Stimulated activated CD8-positive, alpha-beta memory T cell treated with anti-CD3 and anti-CD28 coated beads, Interleukin-12 subunit alpha, Interleukin-12 subunit beta, amount 100 ng/mL, for 1 hour (primary cell): Measurements from ENCODE around the gene MAP6.
"Not testable (repeated sequence)": the region's sequence is repeated elsewhere in the genome, so short reads cannot be mapped to it uniquely, and the experiment has no call there.

Source experiments
- DNase-seq: peaks from one replicate; pipeline ENCODE4 v3.0.0-alpha.2; 2020; ENCODE audit warnings: low read depth

Gene MAP6

DNA sequence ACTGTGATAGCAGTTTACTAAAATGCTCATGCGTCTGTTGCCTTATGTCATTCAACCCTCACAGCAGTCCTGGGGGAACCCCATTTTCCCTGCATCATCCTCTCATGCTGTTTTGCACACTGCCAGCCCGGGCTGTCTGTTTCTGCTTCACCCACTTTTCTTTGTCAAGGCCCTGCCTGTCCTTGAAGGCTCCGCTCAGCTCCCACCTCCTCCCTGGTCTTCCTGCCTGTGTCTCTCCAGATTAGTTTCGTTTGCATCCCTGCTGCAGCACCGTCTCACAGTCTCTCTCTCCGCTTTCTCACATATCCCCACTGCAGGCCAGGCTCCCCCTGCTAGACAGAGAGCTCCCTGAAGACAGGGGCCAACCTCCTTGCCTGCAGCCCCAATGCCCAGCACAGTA lies 76.9 kb downstream of the MAP6 start:
- no peak for DNase-seq

GRCh38 chr11:75591371-75591770 lies 77.5 kb downstream of the MAP6 start:
- no peak for DNase-seq

DNA sequence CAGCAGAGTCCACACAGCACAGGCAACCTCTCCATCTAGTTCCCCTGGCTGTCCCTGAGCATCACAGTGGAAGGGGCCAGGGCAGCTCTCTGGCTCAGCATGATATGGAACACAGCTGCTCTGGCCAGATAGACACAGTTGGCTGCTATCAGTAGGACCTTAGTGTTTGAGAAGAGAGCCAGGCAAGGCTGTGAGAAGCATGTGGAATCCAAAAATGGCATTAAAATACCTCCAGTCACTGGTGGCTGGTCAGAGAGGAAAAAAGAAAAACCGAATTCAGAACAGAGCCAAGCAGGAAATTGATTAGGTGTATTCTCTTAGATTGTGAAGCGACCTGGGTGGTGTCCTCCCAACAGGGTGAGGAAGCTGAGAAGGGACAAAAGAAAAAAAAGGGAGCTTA lies 78.9 kb downstream of the MAP6 start:
- DNase-seq = no peak

- no peak for DNase-seq
Measured at GRCh38 chr11:75589051-75589450, 79.8 kb downstream of the MAP6 start.

DNA sequence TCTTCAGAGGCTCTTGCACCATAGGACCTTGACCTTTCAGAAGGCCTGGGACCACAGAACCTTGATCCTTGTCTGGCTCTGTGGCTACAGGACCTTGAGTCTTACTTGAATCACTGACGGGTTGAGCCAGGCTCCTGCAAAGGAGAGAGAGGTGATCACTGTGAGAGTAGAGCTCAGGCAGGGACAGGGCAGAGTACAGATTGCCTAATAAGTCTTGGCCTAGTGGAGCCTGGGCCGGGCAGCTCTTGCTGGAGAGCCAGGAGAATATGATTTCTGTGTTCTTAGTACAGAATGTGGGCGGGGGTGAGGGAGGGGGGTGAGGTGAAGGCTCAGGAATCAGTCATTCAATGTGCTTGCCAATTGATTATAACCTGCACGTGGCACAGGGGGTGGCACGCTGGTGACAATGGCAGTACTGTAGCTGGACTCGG lies 80.8 kb downstream of the MAP6 start:
- no peak for DNase-seq

GRCh38 chr11:75586395-75586794 lies 82.4 kb downstream of the MAP6 start:
- DNase-seq = no peak

- no peak for DNase-seq
Measured at GRCh38 chr11:75585293-75585670, 83.6 kb downstream of the MAP6 start.

- DNase-seq = not testable (repeated sequence)
Measured at GRCh38 chr11:75584659-75585292, 84.1 kb downstream of the MAP6 start.

DNA sequence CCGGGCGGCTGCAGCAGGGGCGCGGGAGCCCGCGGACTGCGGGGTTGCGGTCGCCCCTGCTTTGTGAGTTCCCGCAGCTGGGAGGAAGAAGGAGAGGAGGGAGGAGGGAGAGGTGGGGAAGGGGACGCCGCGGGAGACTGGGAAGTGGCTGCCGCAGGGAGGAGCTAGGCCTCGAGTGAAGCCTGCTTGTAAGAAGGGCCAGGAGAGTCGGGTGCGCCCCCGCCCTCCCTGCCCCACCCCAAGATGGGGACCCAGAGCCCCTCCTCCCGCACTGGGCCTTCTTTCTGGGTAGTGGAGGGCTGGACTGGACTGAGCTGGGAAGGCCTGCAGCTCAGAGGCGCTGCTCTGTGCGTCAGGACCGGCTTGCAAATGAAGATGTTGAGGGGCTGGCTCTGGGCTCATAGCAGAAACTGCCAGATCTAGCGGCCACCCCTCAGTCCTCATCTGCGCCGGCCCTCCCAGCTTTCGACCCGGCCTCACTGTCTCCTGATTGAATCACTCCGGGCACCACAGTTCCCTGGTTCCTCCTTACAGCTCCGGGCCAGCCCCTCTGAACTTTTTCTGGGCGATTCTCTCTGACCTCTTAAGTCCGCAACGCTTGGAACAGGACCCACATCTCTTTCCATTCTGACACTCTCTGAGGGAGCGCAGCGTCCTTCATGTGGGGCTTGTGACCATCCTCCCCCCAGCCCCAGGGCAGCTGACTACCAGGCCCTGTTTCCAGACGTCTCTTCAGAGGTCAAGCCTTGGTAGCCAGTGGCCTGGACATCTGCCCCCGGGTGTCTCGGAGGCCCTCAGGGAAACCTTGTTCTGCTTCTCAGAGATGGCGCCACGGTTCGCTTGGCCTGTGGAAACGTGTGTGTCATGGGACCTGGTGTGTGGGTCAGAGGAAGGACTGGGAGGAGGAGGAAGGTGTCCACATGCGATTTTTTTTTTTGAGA lies 84.8 kb downstream of the MAP6 start:
- no peak for DNase-seq

DNA sequence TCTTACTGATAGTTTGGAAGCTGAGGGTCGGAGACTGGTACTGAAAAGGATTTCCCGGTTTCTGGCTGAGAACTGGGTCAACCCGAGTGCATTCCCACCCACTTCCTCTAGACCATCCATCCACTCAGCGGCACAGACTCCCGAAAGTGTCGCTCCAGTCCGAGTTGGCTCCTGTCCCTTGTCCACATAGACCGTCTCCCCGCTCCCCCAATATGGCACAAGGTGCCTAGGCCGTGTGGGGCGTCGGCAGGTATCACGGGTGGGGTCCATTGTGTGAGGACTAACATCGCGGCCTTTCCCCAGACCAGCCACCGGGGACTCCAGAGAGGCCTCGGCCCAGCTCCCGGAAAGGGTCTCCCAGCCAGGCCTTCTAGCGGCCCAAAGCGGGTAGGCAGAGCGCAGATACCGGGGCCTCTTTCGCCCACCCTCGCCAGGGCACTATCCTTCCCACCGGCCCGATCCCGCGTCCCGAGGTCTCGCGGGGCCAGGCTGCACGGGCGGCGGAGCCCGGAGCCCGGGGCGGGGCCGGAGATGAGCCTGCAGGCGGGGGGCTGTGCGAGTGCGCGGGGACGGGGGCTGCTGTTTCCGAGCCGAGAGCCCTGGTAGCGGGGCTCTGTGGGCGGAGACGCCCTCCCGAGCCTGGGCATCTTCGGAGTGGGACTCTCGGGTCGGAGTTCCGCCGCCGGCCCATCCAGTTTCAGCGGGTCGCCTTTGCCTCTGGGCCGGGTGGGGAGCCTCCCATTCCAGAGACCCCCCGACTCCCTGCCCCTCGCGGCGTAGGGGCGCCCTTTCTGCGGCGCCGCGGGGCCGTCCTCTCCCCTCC lies 85.7 kb downstream of the MAP6 start:
- no peak for DNase-seq

DNA sequence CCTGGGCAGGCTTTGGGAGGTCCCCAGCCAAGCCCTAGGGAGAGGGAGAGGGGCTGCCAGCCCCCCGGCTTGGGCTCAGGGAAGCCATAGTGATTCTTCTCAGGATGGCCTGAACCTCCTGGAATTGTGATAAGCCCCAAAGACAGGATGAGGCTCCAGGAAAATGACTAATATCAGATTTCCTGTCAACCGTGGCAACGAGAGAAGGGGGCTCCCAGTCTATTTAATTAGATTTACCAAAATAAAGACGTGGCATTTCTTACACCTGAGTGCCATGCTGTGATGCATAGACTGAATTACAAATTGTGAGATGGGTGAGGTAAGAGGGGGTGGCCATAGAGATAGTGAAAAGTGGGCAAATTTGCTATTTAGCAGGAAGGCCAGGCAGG lies 86.3 kb downstream of the MAP6 start:
- DNase-seq = no peak

- no peak for DNase-seq
Measured at GRCh38 chr11:75579841-75580240, 89.0 kb downstream of the MAP6 start.

- no peak for DNase-seq
Measured at GRCh38 chr11:75578977-75579376, 89.9 kb downstream of the MAP6 start.

- peak; percentile 42 for DNase-seq
Measured at GRCh38 chr11:75577207-75577606, 91.6 kb downstream of the MAP6 start.

- DNase-seq = no peak
Measured at GRCh38 chr11:75576499-75576918, 92.3 kb downstream of the MAP6 start.

DNA sequence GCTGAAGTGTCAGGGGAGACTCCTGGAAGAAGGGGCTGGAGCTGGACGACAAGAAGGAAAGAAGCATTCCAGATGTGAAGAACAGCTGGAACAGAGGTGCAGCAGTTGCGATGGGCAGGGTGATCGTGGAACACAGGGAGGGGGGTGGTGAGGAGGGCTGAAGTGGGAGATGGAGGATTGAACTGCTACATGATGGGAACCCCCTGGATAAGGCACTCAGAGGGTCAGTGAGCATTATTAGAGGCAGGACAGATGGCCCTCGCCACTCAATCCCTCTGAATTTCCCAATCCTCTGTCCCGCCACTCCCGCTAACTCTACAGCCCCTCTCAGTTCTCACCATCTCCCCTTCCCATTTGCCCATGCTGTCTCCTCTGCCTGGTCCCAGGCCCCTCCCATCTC lies 92.8 kb downstream of the MAP6 start:
- DNase-seq = no peak

DNA sequence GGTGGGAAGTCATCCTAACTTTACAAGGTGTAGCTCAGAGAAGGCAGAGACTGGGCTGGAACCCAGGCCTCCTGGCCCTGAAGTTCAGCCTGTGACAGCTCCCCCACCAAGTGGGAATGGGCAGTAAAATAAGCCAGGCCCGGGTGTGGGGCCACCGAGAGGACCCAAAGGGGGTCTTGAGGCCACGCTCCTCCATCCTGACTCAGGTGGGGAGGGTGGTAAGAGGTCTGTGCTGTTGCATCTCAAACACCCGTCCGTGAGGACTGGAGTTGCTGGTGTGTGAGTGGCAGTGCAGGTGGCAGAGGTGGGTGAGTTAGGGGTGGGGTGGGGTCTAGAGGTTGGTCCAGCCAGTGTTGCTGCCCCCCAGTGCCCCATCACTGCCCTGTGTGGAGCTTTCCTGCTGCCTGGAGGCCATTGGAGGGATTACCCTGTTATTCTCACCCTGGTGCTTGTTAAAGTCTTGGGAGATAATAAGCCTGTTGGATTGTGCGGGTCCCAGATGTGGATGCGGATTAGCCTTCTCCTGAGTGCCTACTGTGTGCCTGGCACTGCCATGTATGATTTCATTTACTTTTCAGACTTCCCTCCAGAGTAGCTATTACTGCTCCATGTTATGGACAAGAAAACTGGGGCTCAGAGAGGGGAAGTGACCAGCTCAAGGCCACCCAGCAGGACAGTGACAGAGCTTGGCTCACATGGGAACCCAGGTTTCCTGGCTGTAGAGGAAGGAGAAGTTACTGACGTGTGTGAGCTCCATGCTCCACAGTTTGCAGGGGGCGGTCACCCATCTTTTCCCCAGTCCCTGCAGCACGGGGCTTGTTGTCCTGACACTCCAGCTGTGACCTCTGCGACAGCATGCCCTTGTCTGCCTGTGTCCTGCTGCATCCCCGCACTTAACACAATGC lies 93.9 kb downstream of the MAP6 start:
- DNase-seq = no peak

GRCh38 chr11:75572744-75573143 lies 96.1 kb downstream of the MAP6 start:
- no peak for DNase-seq

DNA sequence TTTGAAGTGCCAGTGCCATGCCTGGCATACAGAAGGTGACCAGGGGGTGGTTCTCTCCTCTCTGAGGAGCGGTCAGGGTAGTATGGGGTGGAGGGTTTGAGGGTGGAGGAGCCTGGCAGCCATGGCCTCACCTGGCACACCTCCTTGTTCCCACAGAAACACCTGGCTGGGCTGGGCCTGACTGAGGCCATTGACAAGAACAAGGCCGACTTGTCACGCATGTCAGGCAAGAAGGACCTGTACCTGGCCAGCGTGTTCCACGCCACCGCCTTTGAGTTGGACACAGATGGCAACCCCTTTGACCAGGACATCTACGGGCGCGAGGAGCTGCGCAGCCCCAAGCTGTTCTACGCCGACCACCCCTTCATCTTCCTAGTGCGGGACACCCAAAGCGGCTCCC lies 97.2 kb downstream of the MAP6 start:
- no peak for DNase-seq

DNA sequence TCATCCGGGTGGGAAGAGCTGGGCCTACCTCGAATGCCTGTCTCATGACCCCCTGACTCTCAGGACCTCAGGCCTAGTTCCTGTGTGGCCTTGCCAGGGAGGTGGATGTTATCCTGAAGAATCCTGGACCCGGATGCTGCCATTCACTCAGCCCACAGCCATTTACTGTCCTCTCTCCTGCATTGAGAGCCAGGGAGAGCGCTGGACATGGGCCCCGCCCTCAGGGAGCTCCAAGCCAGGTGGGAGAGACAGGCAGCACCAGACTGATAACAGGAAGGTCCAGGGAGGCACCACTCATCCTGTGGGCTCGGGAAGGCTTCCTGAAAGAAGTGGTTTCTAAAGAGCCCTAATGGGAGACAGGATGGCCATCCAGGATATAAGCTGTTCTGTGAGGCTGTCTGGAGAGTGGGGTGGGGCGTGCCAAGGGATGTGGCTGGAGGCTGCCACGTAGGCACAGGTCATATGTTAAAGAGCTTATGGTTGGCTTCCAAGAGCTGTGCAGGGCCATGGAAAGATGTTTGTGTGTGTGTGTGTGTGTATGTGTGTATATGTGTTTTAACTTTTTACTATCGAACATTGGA lies 98.2 kb downstream of the MAP6 start:
- DNase-seq = no peak

GRCh38 chr11:75568616-75569219 lies 100.1 kb downstream of the MAP6 start:
- no peak for DNase-seq
